Left lobe of liver (tissue), 2 donors: Measurements from ENCODE around the gene FILIP1L. TPM values are rescaled to one million over a fixed set of nuclear protein-coding genes. Genes with fewer than 3 reads are reported as not detected.

Experiments used
- ATAC-seq: fragments of 200-7000 bp; cut with Tn5 transposase; one replicate; pipeline ENCODE4 v1.9.1; 2020; ENCODE audit warnings: mild to moderate bottlenecking, moderate library complexity
- DNase-seq: peaks from one replicate; pipeline ENCODE4 v3.0.0-alpha.2; 2020; ENCODE audit warnings: low spot score
- total RNA-seq: library from RNA; stranded (reverse); gene quantifications from one replicate; pipeline ENCODE4 v1.2.1, GENCODE V29; 2021
- donor health status: DM: no; HTN: no; CAD: no; lungs with moderate emphysema.
- donor health status: DM: no; HTN: yes; CAD: no.

The FILIP1L gene
- total RNA-seq, 1 donor from 2014 or later, result 0.93 TPM

DNA sequence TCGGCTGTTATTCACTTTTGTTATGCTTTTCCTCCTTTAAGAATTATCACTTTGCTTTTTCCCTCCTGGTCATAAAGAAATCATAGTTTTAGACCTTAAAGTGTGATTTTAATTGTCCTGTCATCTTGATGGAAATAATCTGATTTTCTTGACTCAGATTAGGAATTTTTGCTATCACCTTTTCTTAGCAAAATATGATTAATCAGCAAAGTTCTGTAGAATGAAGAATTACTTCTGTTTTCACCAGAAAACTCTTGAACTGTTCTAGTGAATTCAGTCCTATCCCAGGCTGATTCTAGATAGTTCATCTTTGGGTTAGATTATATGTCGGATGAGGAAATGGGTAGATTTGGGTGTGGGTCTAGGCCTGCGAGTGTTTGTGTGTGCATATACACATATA lies 284.5 kb downstream of the FILIP1L start:
- ATAC-seq (no peak), DNase-seq (no peak)

DNA sequence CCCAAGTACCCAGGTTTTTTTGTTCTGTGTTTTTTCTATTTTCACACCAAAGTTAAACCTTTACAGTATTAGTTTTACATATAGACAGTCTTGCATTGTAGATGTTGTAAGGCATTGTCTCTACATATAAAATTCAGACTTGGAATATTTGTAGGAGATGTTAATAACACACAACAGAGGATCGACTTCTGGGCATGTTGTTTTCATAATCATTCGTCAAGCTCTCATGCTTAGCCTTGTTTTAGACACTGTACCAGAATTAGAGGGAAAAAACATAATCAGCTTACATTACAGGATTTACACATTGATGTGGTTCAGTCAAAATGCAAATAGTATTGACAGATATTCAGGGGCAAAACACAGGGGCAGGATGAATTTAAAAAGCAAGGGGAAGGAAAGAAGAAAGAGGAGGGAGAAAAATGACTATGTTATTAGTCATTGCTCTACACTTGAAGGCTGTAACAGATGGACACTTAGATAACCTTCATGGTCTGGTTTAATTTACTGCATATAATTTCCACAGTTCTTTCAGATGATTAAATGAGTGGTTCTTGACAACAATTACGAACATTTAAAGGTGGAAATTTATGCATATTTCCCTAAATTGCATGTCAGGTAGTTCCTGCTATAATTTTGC lies 289.2 kb downstream of the FILIP1L start:
- no peak for DNase-seq
- no peak for ATAC-seq

DNA sequence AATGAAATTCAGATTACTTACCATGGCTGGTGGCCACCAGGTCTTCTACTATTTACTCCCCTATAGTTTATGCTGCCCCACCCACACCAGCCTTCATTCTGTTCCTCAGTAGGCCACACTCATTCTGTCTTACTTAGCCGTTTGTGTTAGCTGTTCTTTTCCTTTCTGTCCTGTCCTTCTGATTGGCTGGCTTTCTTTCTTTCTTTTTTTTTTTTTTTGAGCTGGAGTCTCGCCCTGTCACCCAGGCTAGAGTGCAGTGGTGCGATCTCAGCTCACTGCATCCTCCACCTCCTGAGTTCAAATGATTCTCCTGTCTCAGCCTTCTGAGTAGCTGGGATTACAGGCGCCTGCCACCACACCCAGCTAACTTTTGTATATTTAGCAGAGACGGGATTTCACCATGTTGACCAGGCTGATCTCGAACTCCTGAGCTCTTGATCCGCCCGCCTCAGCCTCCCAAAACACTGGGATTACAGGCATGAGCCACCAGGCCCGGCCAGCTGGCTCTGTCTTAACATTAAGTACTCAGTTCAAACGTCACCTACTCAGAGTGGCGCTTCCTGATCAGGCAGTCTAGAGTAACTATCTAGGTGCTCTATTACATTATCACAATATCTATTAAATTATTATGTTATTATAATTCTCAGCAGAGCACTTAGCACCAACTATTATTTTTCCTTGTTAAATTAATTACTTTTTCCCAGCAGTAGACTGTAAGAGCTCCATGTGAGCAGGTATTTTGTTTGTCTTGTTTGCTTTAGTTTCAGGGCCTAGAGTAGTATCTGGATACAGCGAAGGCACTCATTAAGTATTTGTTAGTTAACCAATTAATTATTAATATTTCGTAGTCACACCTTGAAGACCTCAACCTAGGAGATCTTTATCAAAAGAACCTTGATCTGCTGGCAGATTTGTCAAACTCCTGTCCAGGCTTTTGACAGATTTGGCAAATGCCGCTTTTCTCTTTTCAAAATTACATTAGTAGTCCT lies 290.3 kb downstream of the FILIP1L start:
- ATAC-seq, result peak; percentile 45
- DNase-seq, result no peak

DNA sequence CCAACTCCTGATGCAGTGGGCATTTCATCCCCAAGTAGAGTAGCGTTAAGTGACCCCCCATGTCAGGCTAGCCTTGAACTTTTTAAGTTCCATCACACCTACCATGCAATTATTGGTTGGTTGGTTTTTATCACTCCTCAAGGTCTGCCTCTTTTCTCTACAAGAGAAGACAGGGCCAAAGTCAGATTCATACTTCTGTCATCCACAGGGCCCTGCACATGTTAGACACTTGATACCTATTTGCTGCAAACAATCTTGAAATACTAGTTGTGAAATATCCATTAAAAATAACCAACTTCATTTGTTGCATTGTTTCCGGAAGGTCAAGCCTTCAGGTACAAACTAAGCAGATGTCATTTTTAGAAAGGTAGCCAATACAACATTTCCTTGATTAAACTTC lies 295.5 kb downstream of the FILIP1L start:
- no peak for DNase-seq
- ATAC-seq, result no peak

DNA sequence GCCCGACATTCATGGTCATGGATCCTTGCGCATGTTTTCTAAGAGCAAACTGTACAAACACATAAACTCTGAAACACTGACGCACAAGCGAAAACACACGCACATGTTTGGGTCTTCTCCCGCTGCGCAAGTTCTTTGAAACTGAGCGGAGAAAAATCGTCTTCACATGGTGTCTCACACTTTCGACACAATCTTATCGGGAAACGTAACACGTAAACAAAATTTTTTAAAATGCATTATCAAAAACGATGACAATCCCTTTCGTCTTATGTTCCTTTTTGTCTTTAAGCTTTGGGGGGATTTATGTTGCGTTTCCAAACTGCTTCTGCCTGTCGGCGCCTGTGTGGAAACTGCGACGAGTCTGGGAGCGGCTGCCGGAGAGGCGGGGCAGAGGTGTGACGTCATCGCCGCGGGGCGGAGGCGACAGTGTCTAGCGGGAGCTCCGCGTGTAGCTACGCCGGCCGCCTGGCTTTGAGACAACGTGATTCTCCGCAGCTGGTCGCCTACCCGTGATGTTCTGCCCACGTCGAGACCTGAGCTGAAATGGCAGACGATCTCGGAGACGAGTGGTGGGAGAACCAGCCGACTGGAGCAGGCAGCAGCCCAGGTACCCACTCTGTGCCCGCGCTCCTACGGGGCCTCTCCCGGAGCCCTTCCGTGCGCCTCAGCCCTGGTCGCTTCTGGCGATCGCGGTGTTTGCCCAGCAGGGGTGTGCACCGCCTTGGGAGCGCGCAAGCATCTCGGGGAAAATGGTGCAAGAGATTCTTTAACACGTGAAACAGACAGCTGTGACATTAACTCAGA lies 296.7 kb downstream of the FILIP1L start, which contains the start of gene CMSS1:
CMSS1 (plus strand) TSS at position 426 of the 804 bp plus-strand sequence.
- peak; percentile 93 for DNase-seq
- peak; percentile 98 for ATAC-seq

DNA sequence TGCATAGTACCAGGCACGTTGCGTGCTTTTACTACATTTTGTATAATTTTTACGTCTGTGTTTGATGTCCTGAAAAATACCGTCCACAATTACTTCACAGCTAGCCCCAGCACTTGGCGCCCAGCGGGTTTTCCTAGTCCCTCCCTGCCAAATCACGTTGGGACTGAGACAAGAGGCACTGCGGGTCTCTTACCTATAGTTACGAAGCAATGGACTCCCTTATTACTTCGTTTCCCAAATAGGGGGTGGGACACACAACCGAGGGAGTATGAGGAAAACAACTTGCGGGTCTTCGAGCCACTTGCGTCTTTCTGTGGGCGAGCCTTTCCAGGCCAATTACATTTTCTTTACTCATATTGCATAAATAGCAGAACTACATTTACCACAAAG lies 297.3 kb downstream of the FILIP1L start:
- DNase-seq (no peak), ATAC-seq (peak; percentile 9)

DNA sequence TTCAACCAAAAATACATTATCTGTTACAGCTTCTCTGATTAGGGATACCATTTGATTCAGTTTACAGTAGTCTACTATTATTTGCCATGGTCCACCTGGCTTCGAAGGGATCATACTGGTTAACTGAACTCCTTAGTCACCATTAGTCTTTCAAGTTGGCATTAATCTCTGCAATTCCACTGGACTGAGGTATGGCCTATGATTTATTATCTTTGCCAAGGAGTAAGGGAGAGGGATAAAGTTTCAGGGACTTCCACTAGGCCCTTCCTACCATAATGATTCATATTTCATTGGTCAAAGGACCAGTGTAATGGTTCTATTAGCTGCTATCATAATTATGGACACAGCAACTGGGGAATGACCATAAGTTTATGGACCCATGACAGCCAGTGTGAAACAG lies 303.9 kb downstream of the FILIP1L start:
- ATAC-seq (no peak), DNase-seq (no peak)

DNA sequence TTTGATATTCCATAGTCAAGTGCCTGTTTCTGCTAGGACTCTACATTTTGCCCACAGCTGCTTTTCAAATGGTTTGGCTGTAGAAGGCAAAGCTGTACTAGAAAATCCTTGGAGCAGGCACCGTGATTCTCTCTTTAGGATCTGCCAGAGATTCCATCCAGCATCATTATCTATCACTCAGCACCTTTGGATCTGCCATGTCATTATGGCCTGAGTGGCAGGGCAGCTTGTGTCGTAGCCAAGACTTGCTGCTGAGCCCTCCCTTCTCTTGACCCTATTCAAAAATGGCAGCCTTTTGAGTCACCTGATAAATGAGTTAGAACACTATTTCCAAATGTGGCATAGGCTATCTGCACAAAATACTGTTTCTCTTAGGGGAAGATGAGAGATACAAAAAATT lies 304.7 kb downstream of the FILIP1L start:
- ATAC-seq (no peak), DNase-seq (no peak)

DNA sequence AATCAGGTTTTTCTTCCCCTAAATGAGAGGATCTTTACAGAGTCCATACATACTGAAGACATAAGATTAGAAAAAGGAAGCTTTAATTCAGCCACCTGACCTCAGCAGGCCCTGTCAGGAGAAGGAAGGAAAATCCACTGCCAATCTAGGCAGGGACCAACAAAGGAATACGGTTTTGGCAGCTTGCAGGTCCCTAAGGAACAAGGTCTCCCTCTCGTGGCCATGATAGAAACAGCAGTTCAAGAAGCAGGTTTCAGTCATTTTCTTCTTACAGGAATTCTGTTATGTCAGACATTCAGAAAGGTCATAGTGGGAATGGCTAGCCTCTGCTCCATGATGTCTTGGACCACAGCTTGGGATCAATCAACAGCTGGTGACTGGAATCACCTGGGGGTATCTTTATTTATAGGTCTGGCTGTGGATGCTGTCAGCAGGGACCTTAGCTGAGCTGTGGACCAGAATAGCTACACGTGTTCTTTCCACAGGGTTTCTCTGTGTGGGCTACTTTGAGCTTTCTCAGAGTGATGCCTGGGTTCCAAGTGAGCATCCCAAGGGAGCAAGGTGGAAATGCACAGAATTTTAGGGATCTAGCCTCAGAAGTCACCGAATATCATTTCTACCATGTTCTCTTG lies 306.0 kb downstream of the FILIP1L start:
- DNase-seq (no peak), ATAC-seq (peak; percentile 93)

DNA sequence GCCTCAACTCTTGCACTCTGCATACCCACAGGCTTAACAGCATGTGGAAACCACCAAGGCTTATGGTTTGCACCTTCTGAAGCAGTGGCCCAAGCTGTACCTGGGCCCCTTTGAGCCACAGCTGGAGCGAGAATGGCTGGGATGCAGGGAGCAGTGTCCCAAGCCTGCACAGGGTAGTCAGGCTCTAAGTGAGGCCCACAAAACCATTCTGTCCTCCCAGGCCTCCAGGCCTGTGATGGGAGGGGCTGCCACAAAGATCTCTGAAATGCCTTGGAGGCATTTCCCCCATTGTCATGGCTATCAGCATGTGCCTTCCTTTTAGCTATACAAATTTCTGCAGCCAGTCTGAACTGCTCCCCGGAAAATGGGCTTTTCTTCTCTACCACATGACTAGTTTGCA lies 309.1 kb downstream of the FILIP1L start:
- no peak for DNase-seq
- ATAC-seq, result no peak

DNA sequence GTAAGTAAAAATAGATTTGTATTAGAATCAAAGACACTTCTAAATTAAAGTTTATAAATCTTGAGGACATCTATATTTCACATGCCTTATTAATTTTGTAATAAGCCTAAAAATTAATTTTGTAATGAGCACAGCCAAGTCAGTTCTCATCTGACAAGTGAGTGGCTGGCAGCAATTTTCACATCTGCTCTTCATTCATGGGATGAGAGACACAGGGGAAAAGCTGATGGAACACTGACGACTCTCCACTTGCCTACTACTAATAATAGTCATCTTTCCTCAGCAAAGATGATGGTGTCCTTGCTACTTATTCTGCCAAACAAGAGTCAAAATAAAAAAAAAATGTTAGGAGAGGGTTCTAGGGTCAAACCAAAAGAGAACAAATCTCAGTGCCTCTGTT lies 311.0 kb downstream of the FILIP1L start:
- DNase-seq, result no peak
- no peak for ATAC-seq

DNA sequence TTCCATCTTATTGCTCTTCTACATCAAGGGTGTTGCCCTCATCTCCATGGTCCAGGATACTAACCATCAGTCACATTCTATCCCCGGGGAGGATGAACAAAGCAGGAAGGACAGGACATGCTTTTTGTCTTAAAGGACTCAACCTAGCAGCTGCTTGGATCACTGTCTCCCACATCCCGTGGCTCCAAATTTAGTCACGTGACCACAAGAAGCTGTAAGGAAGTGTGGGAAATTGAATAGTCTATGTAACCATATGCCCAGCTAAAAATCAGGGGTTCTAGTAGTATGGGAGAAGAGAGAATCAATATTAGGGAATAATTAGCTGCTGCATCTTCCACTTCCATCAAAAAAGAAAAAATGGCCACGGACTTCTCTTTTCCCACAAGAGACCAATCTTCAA lies 314.9 kb downstream of the FILIP1L start:
- ATAC-seq (no peak), DNase-seq (no peak)

DNA sequence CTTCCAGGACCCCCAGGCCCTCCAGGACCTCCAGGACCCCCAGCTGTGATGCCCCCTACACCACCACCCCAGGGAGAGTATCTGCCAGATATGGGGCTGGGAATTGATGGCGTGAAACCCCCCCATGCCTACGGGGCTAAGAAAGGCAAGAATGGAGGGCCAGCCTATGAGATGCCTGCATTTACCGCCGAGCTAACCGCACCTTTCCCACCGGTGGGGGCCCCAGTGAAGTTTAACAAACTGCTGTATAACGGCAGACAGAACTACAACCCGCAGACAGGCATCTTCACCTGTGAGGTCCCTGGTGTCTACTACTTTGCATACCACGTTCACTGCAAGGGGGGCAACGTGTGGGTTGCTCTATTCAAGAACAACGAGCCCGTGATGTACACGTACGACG lies 318.7 kb downstream of the FILIP1L start:
- ATAC-seq (no peak), DNase-seq (no peak)

DNA sequence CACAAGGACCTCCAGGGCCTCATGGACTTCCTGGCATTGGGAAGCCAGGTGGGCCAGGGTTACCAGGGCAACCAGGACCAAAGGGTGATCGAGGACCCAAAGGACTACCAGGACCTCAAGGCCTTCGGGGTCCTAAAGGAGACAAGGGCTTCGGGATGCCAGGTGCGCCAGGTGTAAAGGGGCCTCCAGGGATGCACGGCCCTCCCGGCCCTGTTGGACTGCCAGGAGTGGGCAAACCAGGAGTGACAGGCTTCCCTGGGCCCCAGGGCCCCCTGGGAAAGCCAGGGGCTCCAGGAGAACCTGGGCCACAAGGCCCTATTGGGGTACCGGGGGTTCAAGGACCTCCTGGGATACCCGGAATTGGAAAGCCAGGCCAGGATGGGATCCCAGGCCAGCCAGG lies 319.8 kb downstream of the FILIP1L start:
- DNase-seq (no peak), ATAC-seq (no peak)

DNA sequence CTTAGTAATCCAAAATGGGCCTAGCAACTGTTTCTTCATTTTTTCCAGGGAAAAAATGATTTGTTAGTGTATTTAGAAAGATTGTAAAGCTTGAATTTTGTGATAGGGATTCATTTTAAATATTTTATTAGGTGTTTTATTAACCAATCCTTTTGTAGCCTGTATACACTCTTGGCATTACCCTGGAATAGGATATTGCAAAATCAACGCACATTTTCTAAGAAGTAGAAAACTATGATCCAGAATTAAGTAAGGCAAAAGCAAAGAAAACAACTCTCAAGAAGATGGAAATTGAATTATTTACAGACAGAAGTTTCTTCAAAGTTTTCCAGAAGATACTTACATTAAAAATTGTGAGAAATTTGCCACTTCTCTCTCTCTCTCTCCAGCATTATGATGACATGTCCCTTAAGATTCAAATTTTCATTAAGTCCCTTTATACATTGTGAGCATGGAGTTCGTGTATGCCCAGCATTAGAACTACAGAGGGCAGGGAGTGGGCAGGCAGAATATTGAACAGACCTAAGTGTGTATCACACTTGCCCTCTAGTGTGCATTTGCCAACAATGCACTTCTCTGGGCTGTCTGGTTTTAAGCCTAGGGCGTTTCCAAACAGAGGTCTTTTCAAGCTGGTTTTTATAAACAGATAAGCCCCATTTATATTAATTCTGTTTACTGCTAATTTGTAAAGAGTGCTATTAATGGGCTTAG lies 325.1 kb downstream of the FILIP1L start:
- peak; percentile 97 for ATAC-seq
- no peak for DNase-seq

Other genes with a start within 250 kb of the FILIP1L start
- gene TBC1D23, start 146.5 kb upstream of the FILIP1L start, total RNA-seq, result 18.5 TPM
- gene NIT2, start 220.3 kb upstream of the FILIP1L start, total RNA-seq, result 135 TPM